ENCODE results near the gene STX18. TPM values are rescaled to one million over a fixed set of nuclear protein-coding genes. Genes with fewer than 3 reads are reported as not detected.

The STX18 gene
- total RNA-seq, 1 experiment from 2014 or later: 18.5 TPM

GRCh38 chr4:4472344-4472958, 69.4 kb downstream of the STX18 start:
- no peak overlapping the region for H2AFZ ChIP-seq (ENCODE audit: low read depth, low read length, poor library complexity, severe bottlenecking)
- CTCF ChIA-PET: no interaction called here
- BruUV-seq (replicated peaks): no TSS peak
- peak; percentile 81 for TF ChIP-seq TCF7L2 (IDR thresholded peaks at IDR 0.05; ENCODE audit: borderline replicate concordance, extremely low read depth, insufficient read depth, insufficient read length)
- TF ChIP-seq FOSL1 (IDR thresholded peaks at IDR 0.05; ENCODE audit: low read depth): no peak
- no peaks in the 10 kb centered on the region for H4K20me1 ChIP-seq (ENCODE audit: insufficient read depth)
- no peak overlapping the region for H3K4me3 ChIP-seq (replicated peaks in 1 of 2; ENCODE audit: low read depth in 1 of 2, low read length in 2 of 2)
- POLR2A ChIA-PET: no interaction called here
- ATAC-seq (no peak), DNase-seq (ENCODE audit: low read depth, low spot score) (no peak)
- RAD21 ChIA-PET (ENCODE audit: low non-redundant PET in 1 of 2, low total read pairs in 2 of 2, uncharacterized antibody in 2 of 2, unreplicated experiment in 2 of 2): no interaction called here
- H3K27me3 ChIP-seq (ENCODE audit: insufficient read depth, low read length): no peaks in the 10 kb centered on the region
- no peak overlapping the region for H3K4me2 ChIP-seq (ENCODE audit: low read length)
- no peaks in the 10 kb centered on the region for H3K4me1 ChIP-seq (ENCODE audit: control insufficient read depth in 1 of 2, insufficient read depth in 2 of 2, low read length in 2 of 2)
- H3K9ac ChIP-seq (ENCODE audit: low read length): no peak overlapping the region
- H3K9me2 ChIP-seq (ENCODE audit: insufficient read depth): no peaks in the 10 kb centered on the region
- no peak overlapping the region for H3K27ac ChIP-seq (ENCODE audit: low read depth, low read length)
- H3K36me3 ChIP-seq (ENCODE audit: control insufficient read depth in 1 of 2, insufficient read depth in 2 of 2, low read length in 2 of 2): peaks cover 2 to 10% of the 10 kb centered on the region in 2 experiments; a peak in 2 of 4 replicates
- H3K79me2 ChIP-seq (ENCODE audit: insufficient read depth, low read length): peaks cover 15% of the 10 kb centered on the region
- intact Hi-C loops (cut with micrococcal nuclease): no loop called here
- no peaks in the 10 kb centered on the region for H3K9me3 ChIP-seq (ENCODE audit: control insufficient read depth in 1 of 2, insufficient read depth in 1 of 2, low read depth in 1 of 2, low read length in 2 of 2)

GRCh38 chr4:4471195-4471594, 70.7 kb downstream of the STX18 start:
- CTCF ChIA-PET: no interaction called here
- POLR2A ChIA-PET: no interaction called here
- DNase-seq (ENCODE audit: low read depth, low spot score): no peak
- H3K79me2 ChIP-seq (ENCODE audit: insufficient read depth, low read length): peaks cover 13% of the 10 kb centered on the region
- no peak overlapping the region for H3K4me2 ChIP-seq (ENCODE audit: low read length)
- H2AFZ ChIP-seq (ENCODE audit: low read depth, low read length, poor library complexity, severe bottlenecking): no peak overlapping the region
- no peaks in the 10 kb centered on the region for H3K4me1 ChIP-seq (ENCODE audit: control insufficient read depth in 1 of 2, insufficient read depth in 2 of 2, low read length in 2 of 2)
- RAD21 ChIA-PET (ENCODE audit: low non-redundant PET in 1 of 2, low total read pairs in 2 of 2, uncharacterized antibody in 2 of 2, unreplicated experiment in 2 of 2): no interaction called here
- H4K20me1 ChIP-seq (ENCODE audit: insufficient read depth): no peaks in the 10 kb centered on the region
- intact Hi-C loops (cut with micrococcal nuclease): no loop called here
- no peak overlapping the region for H3K27ac ChIP-seq (ENCODE audit: low read depth, low read length)
- no peak overlapping the region for H3K9ac ChIP-seq (ENCODE audit: low read length)
- no TSS peak for BruUV-seq (replicated peaks)
- H3K9me2 ChIP-seq (ENCODE audit: insufficient read depth): no peaks in the 10 kb centered on the region
- H3K36me3 ChIP-seq (ENCODE audit: control insufficient read depth in 1 of 2, insufficient read depth in 2 of 2, low read length in 2 of 2): peaks cover 2 to 13% of the 10 kb centered on the region in 2 experiments; a peak in 2 of 4 replicates
- no peak for ATAC-seq
- TF ChIP-seq MAX (IDR thresholded peaks at IDR 0.05) (no peak), EZH2 (IDR thresholded peaks at IDR 0.05) (no peak), FOSL1 (IDR thresholded peaks at IDR 0.05; ENCODE audit: low read depth) (no peak), ZFX (IDR thresholded peaks at IDR 0.05) (no peak), POLR2A (IDR thresholded peaks at IDR 0.05; ENCODE audit: borderline replicate concordance, extremely low read depth, insufficient read depth, insufficient read length) (no peak), ZBTB33 (IDR thresholded peaks at IDR 0.05; ENCODE audit: extremely low read depth, insufficient replicate concordance, low read length) (no peak), POLR2AphosphoS5 (IDR thresholded peaks at IDR 0.05; ENCODE audit: low read depth, low read length) (no peak), ZNF274 (IDR thresholded peaks at IDR 0.05; ENCODE audit: low read depth, low read length) (no peak)
- H3K27me3 ChIP-seq (ENCODE audit: insufficient read depth, low read length): no peaks in the 10 kb centered on the region
- H3K9me3 ChIP-seq (ENCODE audit: control insufficient read depth in 1 of 2, insufficient read depth in 1 of 2, low read depth in 1 of 2, low read length in 2 of 2): no peaks in the 10 kb centered on the region
- no peak overlapping the region for H3K4me3 ChIP-seq (replicated peaks in 1 of 2; ENCODE audit: low read depth in 1 of 2, low read length in 2 of 2)
